ENCODE results near the gene TMEM134.

- TF ChIP-seq CTCF (IDR thresholded peaks at IDR 0.05; ENCODE audit: insufficient read depth, low read depth, low read length) (no peak), EZH2 (IDR thresholded peaks at IDR 0.05; ENCODE audit: insufficient read depth, low read length) (no peak)
Observed at GRCh38 chr11:67489885-67490726, 21.1 kb upstream of the TMEM134 start.
